Muscle of back (tissue), 10 donors: ENCODE measurements around the gene ZNF683. TPM values are rescaled to one million over a fixed set of nuclear protein-coding genes. Genes with fewer than 3 reads are reported as not detected.

Source experiments
- polyA plus RNA-seq, 10 donors: library from polyadenylated mRNA; unstranded; fragments of 120-200 nt; gene quantifications; one replicate each; pipeline ENCODE4 v1.2.1, GENCODE V29; 2013; ENCODE audit not compliant: insufficient read length in 10 of 10

The ZNF683 gene
- polyA plus RNA-seq, 10 donors: not detected

Other genes with a start within 250 kb of the ZNF683 start
- gene FAM110D, start 213.7 kb downstream of the ZNF683 start, polyA plus RNA-seq: 1 to 10 TPM in 1 of 10 donors, under 1 TPM in 9; 0.47 to 1.4 (median 0.75) TPM
- not detected for gene C1orf232, start 203.8 kb downstream of the ZNF683 start, polyA plus RNA-seq
- 10 to 100 TPM; 10.3 to 21.7 (median 16.6) TPM for gene ZNF593, start 202.8 kb downstream of the ZNF683 start, polyA plus RNA-seq
- 1 to 10 TPM in 8 of 10 donors, under 1 TPM in 2; 0.60 to 2.1 (median 1.4) TPM for gene ZNF593OS, start 200.9 kb downstream of the ZNF683 start, polyA plus RNA-seq
- 1 to 10 TPM in 9 of 10 donors, under 1 TPM in 1; 0.97 to 3.9 (median 2.1) TPM for gene CNKSR1, start 195.3 kb downstream of the ZNF683 start, polyA plus RNA-seq
- not detected for gene CATSPER4, start 182.1 kb downstream of the ZNF683 start, polyA plus RNA-seq
- gene CEP85, start 138.6 kb downstream of the ZNF683 start, polyA plus RNA-seq: 10 to 100 TPM; 17.4 to 28.2 (median 22.9) TPM
- gene SH3BGRL3, start 92.7 kb downstream of the ZNF683 start, polyA plus RNA-seq: 10 to 100 TPM; 46.1 to 79.3 (median 64.6) TPM
- gene UBXN11, start 66.1 kb downstream of the ZNF683 start, polyA plus RNA-seq: 10 to 100 TPM in 2 of 10 donors, 1 to 10 TPM in 8; 5.2 to 13.8 (median 8.0) TPM
- gene CD52, start 54.8 kb downstream of the ZNF683 start, polyA plus RNA-seq: 10 to 100 TPM in 2 of 10 donors, 1 to 10 TPM in 6, under 1 TPM in 2; 0.66 to 43.2 (median 2.4) TPM
- 1 to 10 TPM in 2 of 10 donors, under 1 TPM in 2, not detected in 6; 0.05 to 2.8 (median 1.2) TPM for gene CRYBG2, start 18.6 kb downstream of the ZNF683 start, polyA plus RNA-seq
- under 1 TPM in 5 of 10 donors, not detected in 5; 0.03 to 0.18 (median 0.06) TPM for gene LIN28A, start 38.1 kb upstream of the ZNF683 start, polyA plus RNA-seq
- gene DHDDS, start 59.6 kb upstream of the ZNF683 start, polyA plus RNA-seq: 10 to 100 TPM; 18.0 to 25.1 (median 20.2) TPM
- gene HMGN2, start 99.7 kb upstream of the ZNF683 start, polyA plus RNA-seq: 100 to 1,000 TPM; 552 to 838 (median 657) TPM
- gene RPS6KA1, start 157.0 kb upstream of the ZNF683 start, polyA plus RNA-seq: 1 to 10 TPM; 4.7 to 8.3 (median 7.1) TPM